ENCODE measurements around the gene EVI2A.
A peak's percentile ranks its signal among the peaks of the same experiment; 100 is the strongest.
"Not testable (repeated sequence)": the region's sequence is repeated elsewhere in the genome, so short reads cannot be mapped to it uniquely, and the experiment has no call there.

EVI2A gene

GRCh38 chr17:31312223-31312622 lies 9.2 kb downstream of the EVI2A start:
- DNase-seq (ENCODE audit: low spot score): peak; percentile 51

- peak; percentile 48 for DNase-seq (ENCODE audit: low spot score)
Observed at GRCh38 chr17:31311526-31311925, 9.9 kb downstream of the EVI2A start.

- peak; percentile 64 for DNase-seq (ENCODE audit: low spot score)
Observed at GRCh38 chr17:31310886-31311285, 10.5 kb downstream of the EVI2A start.

- peak; percentile 78 for DNase-seq (ENCODE audit: low spot score)
Observed at GRCh38 chr17:31310260-31310659, 11.2 kb downstream of the EVI2A start.

GRCh38 chr17:31309556-31309955 lies 11.9 kb downstream of the EVI2A start:
- peak; percentile 84 for DNase-seq (ENCODE audit: low spot score)

- peak; percentile 34 for DNase-seq (ENCODE audit: low spot score)
Observed at GRCh38 chr17:31308372-31309334, 12.8 kb downstream of the EVI2A start.

GRCh38 chr17:31307640-31308039 lies 13.8 kb downstream of the EVI2A start:
- no peak for DNase-seq (ENCODE audit: low spot score)

GRCh38 chr17:31299624-31300023 lies 21.8 kb downstream of the EVI2A start:
- no peak for DNase-seq (ENCODE audit: low spot score)

- no peak for DNase-seq (ENCODE audit: low spot score)
Observed at GRCh38 chr17:31297090-31297489, 24.3 kb downstream of the EVI2A start, which contains the start of gene OMG. Gene OMG (minus strand): TSS chr17:31297239. CDS start chr17:31296331, 908 bp downstream.

- DNase-seq (ENCODE audit: low spot score): no peak
Observed at GRCh38 chr17:31296142-31296541, 25.3 kb downstream of the EVI2A start.

- no peak for DNase-seq (ENCODE audit: low spot score)
Observed at GRCh38 chr17:31295489-31295871, 25.9 kb downstream of the EVI2A start.

- DNase-seq (ENCODE audit: low spot score): no peak
Observed at GRCh38 chr17:31294820-31295488, 26.5 kb downstream of the EVI2A start.

- no peak for DNase-seq (ENCODE audit: low spot score)
Observed at GRCh38 chr17:31294231-31294630, 27.2 kb downstream of the EVI2A start.

- no peak for DNase-seq (ENCODE audit: low spot score)
Observed at GRCh38 chr17:31293581-31293980, 27.8 kb downstream of the EVI2A start.

GRCh38 chr17:31291820-31292219 lies 29.6 kb downstream of the EVI2A start:
- DNase-seq (ENCODE audit: low spot score): no peak

- no peak for DNase-seq (ENCODE audit: low spot score)
Observed at GRCh38 chr17:31289790-31290189, 31.6 kb downstream of the EVI2A start.

GRCh38 chr17:31287932-31288331 lies 33.5 kb downstream of the EVI2A start:
- not testable (repeated sequence) for DNase-seq (ENCODE audit: low spot score)

- no peak for DNase-seq (ENCODE audit: low spot score)
Observed at GRCh38 chr17:31286587-31286986, 34.8 kb downstream of the EVI2A start.

GRCh38 chr17:31283841-31284240 lies 37.6 kb downstream of the EVI2A start:
- no peak for DNase-seq (ENCODE audit: low spot score)

- no peak for DNase-seq (ENCODE audit: low spot score)
Observed at GRCh38 chr17:31281061-31281460, 40.4 kb downstream of the EVI2A start.

GRCh38 chr17:31279401-31279800 lies 42.0 kb downstream of the EVI2A start:
- DNase-seq (ENCODE audit: low spot score): no peak

GRCh38 chr17:31275116-31275515 lies 46.3 kb downstream of the EVI2A start:
- no peak for DNase-seq (ENCODE audit: low spot score)

GRCh38 chr17:31274252-31274651 lies 47.2 kb downstream of the EVI2A start:
- no peak for DNase-seq (ENCODE audit: low spot score)
